NCI-H748 (cell line): ENCODE measurements around the gene SETD4.

ENCODE experiments used
- DNase-seq: peaks from one replicate; lab custom pipeline; 2025; ENCODE audit not compliant: unreplicated experiment; lab: John Stamatoyannopoulos, UW

SETD4 gene

DNA sequence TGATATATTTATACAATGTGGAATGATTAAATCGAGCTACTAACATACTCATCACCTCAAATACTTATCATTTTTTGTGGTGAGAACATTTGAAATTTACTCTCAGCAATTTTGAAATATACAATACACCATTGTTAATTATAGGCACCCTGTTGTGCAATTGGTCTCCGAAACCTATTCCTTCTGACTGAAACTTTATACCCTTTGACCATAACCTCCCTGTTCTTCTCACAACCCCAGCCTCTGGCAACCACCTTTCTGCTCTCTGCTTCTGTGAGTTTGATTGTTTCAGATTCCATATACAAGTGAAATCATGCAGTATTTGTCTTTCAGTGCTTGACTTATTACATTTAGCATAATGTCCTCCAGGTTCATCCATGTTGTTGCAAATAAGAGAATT, 49.5 kb downstream of the SETD4 start:
- no peak for DNase-seq

GRCh38 chr21:36008505-36008904, 51.8 kb downstream of the SETD4 start:
- no peak for DNase-seq

DNA sequence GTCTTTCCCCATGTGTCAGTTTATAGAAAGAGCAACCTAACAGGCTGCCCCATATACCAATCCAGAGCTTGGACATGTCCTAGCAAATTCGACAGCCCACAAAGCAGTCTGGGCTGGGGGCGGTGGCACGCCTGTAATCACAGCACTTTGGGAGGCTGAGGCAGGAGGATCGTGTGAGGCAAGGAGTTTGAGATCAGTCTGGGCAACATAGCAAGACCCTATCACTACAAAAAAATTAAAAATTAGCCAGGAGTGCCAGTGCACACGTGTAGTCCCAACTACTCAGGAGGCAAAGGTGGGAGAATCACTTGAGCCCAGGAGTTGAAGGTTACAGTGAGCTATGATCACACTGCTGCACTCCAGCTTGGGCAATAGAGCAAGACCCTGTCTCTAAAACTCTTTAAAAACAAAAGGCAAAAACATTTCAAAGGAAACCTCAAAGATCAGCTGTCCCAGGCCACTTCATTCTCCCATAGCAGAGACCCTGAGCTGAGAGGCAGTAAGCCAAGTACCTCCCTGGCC, 54.4 kb downstream of the SETD4 start:
- no peak for DNase-seq

DNA sequence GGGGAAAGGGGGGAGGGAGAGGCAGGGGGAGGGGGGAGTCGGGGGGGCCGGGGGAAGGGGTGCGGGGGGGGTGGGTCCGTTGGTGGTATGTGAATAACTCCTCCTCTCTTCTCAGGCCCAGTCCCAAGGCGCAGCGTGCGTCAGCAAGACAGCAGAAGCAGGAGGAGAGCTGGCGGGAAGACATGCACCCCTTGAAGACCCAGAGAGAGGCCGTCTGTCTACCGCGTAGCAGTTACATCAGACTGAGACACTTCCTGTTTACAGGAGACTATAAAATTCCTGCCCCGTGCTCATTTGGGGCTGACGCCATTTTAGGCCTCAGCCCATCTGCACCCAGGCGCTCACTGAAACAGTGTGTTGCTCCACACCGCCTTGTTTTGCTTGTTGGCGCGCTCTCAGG, 55.3 kb downstream of the SETD4 start:
- DNase-seq, result no peak

- no peak for DNase-seq
Observed at GRCh38 chr21:36004441-36004840, 55.9 kb downstream of the SETD4 start.

DNA sequence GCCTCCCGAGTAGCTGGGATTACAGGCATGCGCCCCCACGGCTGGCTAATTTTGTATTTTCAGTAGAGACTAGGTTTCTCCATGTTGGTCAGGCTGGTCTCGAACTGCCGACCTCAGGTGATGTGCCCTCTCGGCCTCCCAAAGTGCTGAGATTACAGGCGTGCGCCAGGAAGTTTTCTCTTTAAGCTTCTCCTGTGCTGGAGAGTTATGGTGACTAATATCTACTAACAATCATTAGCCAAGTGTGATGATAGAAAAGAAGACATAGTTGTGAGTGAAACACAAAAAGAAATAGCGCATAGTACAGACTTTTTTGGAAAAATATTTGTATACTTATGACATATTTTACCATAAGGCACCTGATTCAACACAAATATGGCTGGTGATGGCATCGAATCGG, 56.5 kb downstream of the SETD4 start:
- no peak for DNase-seq

DNA sequence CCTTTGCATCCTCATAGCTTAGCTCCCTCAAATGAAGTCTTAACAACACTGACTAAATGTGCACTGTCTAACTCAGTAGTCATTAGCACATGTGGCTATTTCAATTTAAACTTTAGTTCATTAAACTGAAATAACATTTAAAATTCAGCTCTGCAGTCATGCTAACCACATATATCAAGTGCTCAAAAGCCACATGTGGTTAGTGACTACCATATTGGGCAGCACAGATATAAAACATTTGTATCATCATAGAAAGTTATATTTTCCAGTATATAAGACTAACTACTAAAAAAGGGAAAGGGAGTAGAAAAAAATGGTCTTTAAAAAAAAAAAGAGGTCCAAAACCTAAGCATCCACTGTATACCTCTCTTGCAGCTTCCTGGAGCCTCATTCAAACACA, 64.1 kb downstream of the SETD4 start:
- no peak for DNase-seq

DNA sequence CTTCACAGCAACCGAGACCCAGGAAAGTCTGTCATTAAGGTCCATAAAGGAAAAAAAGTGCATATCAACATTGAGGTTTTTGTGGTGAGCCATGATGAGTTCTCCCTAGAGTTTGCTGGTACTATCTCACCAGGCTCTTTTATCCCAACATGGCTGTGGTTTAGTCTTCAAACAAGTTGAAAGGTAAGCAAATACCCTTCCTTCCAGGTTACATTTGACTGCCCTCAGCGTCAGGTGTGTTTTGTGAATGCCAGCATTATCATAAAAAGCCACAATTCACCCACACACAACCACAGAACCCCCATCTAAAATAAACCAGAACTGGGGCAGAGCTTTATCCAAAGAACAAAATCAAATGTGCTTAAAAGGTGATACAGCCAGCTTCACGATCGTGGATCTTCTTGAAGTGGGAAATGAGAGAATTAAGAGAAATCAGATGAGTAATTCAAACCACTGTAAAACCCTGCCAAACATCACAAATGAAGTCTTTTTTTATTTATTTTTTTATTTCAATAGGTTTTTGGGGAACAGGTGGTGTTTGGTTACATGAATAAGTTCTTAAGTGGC, 64.7 kb downstream of the SETD4 start:
- no peak for DNase-seq

GRCh38 chr21:35994613-35995012, 65.7 kb downstream of the SETD4 start:
- DNase-seq, result no peak

DNA sequence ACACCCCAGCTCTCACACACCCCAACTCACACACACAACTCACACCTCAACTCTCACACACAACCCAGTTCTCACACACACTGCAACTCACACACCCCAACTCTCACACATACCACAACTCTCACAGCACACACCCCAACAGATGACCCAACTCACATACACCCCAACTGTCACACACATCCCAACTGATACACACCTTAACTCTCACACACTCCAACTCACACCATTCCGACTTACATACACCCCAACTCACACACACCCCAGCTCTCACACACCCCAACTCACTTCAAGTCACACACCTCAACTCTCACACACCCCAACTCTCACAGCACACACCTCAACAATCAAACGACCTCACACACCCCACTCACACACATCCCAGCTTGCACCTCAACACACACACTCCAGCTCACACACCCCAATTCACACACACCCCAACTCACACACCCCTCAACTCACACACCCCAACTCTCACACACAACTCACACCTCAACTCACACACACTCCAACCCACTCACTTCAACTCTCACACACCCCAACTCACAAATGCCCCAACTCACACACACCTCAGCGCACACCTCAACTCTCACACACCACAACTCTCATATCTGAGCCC, 66.3 kb downstream of the SETD4 start:
- DNase-seq, result no peak

GRCh38 chr21:35991131-35991530, 69.2 kb downstream of the SETD4 start:
- no peak for DNase-seq

GRCh38 chr21:35990609-35991008, 69.7 kb downstream of the SETD4 start:
- DNase-seq, result no peak

DNA sequence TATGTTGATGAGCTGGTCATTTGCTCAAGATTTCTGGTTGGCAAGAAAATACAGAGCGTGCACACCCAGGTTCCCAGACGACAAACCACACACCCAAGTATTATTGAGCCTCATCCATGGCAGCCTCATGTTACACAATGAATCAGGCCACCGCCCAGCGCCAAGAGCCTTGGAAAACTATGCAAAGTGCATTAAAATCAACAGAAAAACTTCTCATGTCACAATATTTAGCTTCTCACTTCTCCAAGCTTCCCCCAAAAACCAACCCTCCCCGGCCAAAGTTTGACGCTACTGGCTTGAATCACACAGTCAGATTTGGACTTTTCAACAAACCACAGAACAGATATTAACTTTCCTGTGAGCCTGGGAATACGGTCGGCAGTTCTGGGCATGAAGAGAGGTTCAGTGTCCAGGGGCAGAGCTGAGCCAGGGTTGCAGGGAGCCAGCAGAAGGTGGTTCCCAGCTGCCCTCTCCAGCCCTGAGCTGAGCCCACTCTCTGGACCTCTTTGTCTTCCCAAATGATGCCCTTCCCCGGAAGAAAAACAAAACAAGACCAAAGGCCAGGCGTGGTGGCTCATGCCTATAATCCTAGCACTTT, 71.1 kb downstream of the SETD4 start:
- no peak for DNase-seq

GRCh38 chr21:35988416-35989137, 71.7 kb downstream of the SETD4 start:
- peak; percentile 38 for DNase-seq

DNA sequence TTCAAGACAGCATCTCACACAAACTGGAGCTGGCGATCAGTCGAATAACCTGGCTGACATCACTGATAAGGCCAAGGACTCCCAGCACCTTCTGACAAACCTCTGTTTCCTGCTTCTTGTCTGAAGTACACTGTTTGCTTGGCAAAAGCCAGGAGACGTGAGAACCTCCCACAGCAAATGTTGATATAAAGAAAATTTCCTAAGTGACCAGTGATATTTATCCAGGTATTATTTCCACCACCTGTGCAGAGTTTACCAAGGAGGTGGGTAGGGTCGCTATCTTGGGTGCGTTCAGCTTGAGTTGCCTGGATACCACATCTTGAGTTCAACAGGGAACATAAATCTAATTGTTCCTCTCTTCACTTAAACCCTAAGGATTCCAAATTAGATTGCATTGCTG, 72.9 kb downstream of the SETD4 start:
- peak; percentile 25 for DNase-seq

DNA sequence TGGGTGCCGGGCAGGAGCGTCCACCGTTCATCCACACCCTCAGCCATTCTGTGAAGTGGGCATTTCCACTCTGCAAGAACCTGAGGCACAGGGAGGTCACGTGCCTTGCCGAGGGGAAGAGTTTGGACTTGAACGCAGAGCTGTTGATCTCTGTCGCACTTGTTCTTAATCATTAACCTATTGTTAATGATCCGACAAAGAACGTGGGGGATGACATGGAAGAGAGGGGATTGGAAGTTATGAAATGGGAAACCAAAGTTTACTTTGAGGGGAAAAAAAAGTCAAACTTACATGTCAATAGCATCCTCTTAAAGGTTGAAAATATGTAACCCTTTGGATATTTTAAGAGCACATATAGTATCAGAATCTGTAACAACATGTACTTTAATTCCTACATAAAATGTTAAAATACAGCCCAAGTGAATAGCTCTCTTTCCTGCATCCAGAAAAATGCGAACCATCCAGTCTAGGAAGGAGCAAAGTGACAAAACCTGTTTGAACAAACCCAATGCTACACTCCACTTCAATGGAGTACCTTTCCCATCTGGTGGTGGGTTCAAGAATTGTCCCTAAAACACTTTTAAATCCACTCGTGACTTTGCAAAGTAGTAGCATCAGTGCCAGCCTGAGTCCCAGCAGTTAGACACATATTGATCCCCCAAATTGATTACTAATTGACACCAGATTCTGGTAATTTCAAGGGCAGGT, 75.5 kb downstream of the SETD4 start:
- peak; percentile 5 for DNase-seq
